GM12878 (cell line): ENCODE data around the gene SENP7. TPM values are rescaled to one million over a fixed set of nuclear protein-coding genes. Genes with fewer than 3 reads are reported as not detected.

Source experiments
- ATF7 ChIP-seq: fragments of 450-650 bp; IDR thresholded peaks from 2 replicates; pipeline ENCODE4 v1.6.1; 2016; ENCODE audit warnings: low read depth, mild to moderate bottlenecking
- BCL11A ChIP-seq: IDR thresholded peaks from 2 replicates; pipeline ENCODE4 v1.6.1; 2011; ENCODE audit warnings: low read depth, low read length
- CBFB ChIP-seq: IDR thresholded peaks from 2 replicates; pipeline ENCODE4 v1.6.1; 2016; ENCODE audit warnings: antibody characterized with exemption, low read depth
- HSF1 ChIP-seq: fragments of 150-350 bp; IDR thresholded peaks from 2 replicates; pipeline ENCODE4 v1.6.1; 2014; ENCODE audit warnings: mild to moderate bottlenecking, low read depth, low read length
- MYB ChIP-seq: fragments of 150-350 bp; IDR thresholded peaks from 2 replicates; pipeline ENCODE4 v1.6.1; 2014; ENCODE audit warnings: mild to moderate bottlenecking, low read depth, low read length, borderline replicate concordance
- NFXL1 ChIP-seq: fragments of 450-650 bp; IDR thresholded peaks from 2 replicates; pipeline ENCODE4 v1.6.1; 2017; ENCODE audit warnings: antibody characterized with exemption, mild to moderate bottlenecking, borderline replicate concordance
- NFYA ChIP-seq: IDR thresholded peaks from 2 replicates; pipeline ENCODE4 v1.6.1; 2011; ENCODE audit warnings: low read depth, mild to moderate bottlenecking, low read length, improper control_type of control experiment, borderline replicate concordance
- NRF1 ChIP-seq: conservative IDR thresholded peaks from 2 replicates; pipeline ENCODE4 v1.6.1; 2011; ENCODE audit warnings: mild to moderate bottlenecking, low read depth, low read length, improper control_type of control experiment
- PML ChIP-seq: IDR thresholded peaks from 2 replicates; pipeline ENCODE4 v1.6.1; 2012; ENCODE audit warnings: low read length, inconsistent platforms
- PRDM15 ChIP-seq: fragments of 450-650 bp; formaldehyde crosslinking; IDR thresholded peaks from 2 replicates; pipeline ENCODE4 v1.4.0; 2020; ENCODE audit warnings: mild to moderate bottlenecking, moderate library complexity
- SIX5 ChIP-seq: IDR thresholded peaks from 2 replicates; pipeline ENCODE4 v1.6.1; 2011; ENCODE audit warnings: mild to moderate bottlenecking, low read depth, low read length, moderate library complexity; ENCODE audit not compliant: severe bottlenecking
- SREBF1 ChIP-seq: IDR thresholded peaks from 2 replicates; pipeline ENCODE4 v1.6.1; 2012; ENCODE audit warnings: mild to moderate bottlenecking, low read length
- TCF7 ChIP-seq: IDR thresholded peaks from 2 replicates; pipeline ENCODE4 v1.6.1; 2014; ENCODE audit warnings: antibody characterized with exemption, borderline replicate concordance
- ZNF274 ChIP-seq: IDR thresholded peaks from one replicate; pipeline ENCODE4 v1.8.0; 2011; ENCODE audit not compliant: insufficient read length, insufficient read depth
- polyA plus RNA-seq, 11 experiments: library from polyadenylated mRNA; depleted of rRNA in 4 of 11; unstranded in 6 of 11; stranded (reverse) in 5 of 11; fragments of >200 nt; fragmentation: Nextera tagmentation in 4 of 11; fragmentation: Illumina TruSeq in 1 of 11; extraction: Ambion mirVana in 4 of 11; extraction: Trizol in 1 of 11; gene quantifications; 1 replicate in 1 of 11; 2 replicates in 10 of 11; pipeline versions ENCODE4 v1.2.1 to v1.2.3, GENCODE V29; 2011 to 2016; ENCODE audit warnings: inconsistent platforms in 2 of 11, missing spikeins in 2 of 11, low read depth in 1 of 11
- total RNA-seq, 4 experiments: library from RNA; depleted of rRNA in 3 of 4; stranded (reverse); fragments of >200 nt in 3 of 4; fragmentation: Illumina TruSeq in 1 of 4; extraction: Trizol in 1 of 4; gene quantifications; 2 replicates each; pipeline versions ENCODE4 v1.2.1 to v1.2.3, GENCODE V29; 2013 to 2021
- TF ChIP-seq, protein P1 (sequence below): IDR thresholded peaks from 2 replicates; pipeline ENCODE4 v1.6.1; 2011; ENCODE audit warnings: borderline replicate concordance, low read depth, mild to moderate bottlenecking, moderate library complexity, mixed read lengths, low read length; ENCODE audit not compliant: insufficient read depth; ENCODE audit errors: extremely low read length
- TF ChIP-seq, protein P2 (sequence below): fragments of 450-650 bp; IDR thresholded peaks from 2 replicates; pipeline ENCODE4 v1.6.1; 2014; ENCODE audit warnings: mild to moderate bottlenecking
- TF ChIP-seq, protein P3 (sequence below): fragments of 450-650 bp; IDR thresholded peaks from 2 replicates; pipeline ENCODE4 v1.6.1; 2017; ENCODE audit warnings: low read depth, mild to moderate bottlenecking, moderate library complexity
- TF ChIP-seq, protein P4 (sequence below): IDR thresholded peaks from 2 replicates; pipeline ENCODE4 v1.6.1; 2011; ENCODE audit warnings: low read depth, mild to moderate bottlenecking, low read length, moderate library complexity, borderline replicate concordance; ENCODE audit errors: extremely low read depth

The SENP7 gene
- total and polyA plus RNA-seq, 10 of the 15 experiments (the other 5 are each of a cell fraction or from before 2014, with no cell fraction given), result 2.6 to 14.7 (median 8.3) TPM

DNA sequence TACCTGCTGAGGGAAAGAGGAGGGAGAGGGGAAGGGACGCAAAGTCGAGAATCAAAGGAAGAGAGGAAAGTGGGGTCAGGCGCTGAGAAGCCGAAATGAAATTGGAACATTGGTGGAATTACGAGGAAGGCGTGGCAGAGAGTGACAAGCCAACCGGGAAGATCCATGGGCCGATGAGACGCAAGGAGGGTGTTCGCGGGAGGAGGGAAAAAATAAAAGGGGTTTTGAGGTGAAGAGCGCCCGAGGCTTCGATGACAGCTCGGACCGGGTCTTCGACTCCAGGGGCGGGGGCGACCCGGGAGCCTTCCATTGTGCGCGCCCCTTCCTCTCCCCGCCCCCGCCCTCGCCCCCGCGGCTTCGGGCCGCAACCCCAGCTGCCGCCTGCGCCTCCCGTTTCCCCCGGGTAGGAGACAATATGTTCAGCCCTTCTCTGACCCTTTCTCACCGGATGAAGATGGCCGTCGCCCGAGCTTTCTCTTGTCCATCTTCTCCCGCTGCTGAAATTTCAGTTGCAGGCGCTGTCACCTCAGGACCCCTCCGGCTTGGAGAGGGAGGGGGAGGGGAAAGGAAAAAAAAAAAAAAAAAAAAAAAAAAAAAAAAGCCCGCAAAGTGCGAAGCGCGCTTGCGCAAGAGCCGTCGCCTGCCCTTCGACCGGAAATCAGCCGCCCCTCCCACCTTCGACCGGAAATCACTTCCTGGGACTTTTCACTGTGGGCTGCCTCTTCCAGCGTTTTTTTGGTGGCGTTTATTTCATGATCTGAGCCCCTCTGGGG, at the start of gene SENP7 (continued):
- TF ChIP-seq NRF1, result peak; percentile 50
- TF ChIP-seq, protein P1, sequence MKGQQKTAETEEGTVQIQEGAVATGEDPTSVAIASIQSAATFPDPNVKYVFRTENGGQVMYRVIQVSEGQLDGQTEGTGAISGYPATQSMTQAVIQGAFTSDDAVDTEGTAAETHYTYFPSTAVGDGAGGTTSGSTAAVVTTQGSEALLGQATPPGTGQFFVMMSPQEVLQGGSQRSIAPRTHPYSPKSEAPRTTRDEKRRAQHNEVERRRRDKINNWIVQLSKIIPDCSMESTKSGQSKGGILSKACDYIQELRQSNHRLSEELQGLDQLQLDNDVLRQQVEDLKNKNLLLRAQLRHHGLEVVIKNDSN, result no peak
- TF ChIP-seq SIX5, result no peak
- TF ChIP-seq BCL11A, result no peak
- TF ChIP-seq PRDM15, result no peak
- no peak; the same call in 1 of the 2 replicates for TF ChIP-seq CBFB
- TF ChIP-seq, protein P2, sequence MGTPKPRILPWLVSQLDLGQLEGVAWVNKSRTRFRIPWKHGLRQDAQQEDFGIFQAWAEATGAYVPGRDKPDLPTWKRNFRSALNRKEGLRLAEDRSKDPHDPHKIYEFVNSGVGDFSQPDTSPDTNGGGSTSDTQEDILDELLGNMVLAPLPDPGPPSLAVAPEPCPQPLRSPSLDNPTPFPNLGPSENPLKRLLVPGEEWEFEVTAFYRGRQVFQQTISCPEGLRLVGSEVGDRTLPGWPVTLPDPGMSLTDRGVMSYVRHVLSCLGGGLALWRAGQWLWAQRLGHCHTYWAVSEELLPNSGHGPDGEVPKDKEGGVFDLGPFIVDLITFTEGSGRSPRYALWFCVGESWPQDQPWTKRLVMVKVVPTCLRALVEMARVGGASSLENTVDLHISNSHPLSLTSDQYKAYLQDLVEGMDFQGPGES, result no peak
- TF ChIP-seq NFYA, result no peak
- no peak for TF ChIP-seq ZNF274
- TF ChIP-seq MYB, result no peak
- TF ChIP-seq, protein P3, sequence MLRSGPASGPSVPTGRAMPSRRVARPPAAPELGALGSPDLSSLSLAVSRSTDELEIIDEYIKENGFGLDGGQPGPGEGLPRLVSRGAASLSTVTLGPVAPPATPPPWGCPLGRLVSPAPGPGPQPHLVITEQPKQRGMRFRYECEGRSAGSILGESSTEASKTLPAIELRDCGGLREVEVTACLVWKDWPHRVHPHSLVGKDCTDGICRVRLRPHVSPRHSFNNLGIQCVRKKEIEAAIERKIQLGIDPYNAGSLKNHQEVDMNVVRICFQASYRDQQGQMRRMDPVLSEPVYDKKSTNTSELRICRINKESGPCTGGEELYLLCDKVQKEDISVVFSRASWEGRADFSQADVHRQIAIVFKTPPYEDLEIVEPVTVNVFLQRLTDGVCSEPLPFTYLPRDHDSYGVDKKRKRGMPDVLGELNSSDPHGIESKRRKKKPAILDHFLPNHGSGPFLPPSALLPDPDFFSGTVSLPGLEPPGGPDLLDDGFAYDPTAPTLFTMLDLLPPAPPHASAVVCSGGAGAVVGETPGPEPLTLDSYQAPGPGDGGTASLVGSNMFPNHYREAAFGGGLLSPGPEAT, result peak; percentile 81; the same call in 1 of the 2 replicates
- TF ChIP-seq TCF7, result no peak; the same call in 1 of the 2 replicates
- TF ChIP-seq PML, result peak; percentile 83; the same call in 1 of the 2 replicates
- TF ChIP-seq HSF1, result no peak
- TF ChIP-seq, protein P4, sequence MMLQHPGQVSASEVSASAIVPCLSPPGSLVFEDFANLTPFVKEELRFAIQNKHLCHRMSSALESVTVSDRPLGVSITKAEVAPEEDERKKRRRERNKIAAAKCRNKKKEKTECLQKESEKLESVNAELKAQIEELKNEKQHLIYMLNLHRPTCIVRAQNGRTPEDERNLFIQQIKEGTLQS, result no peak
- TF ChIP-seq ATF7, result no peak
- TF ChIP-seq SREBF1, result no peak
- no peak for TF ChIP-seq NFXL1
